Measurements from ENCODE around the gene IL24.

DNA sequence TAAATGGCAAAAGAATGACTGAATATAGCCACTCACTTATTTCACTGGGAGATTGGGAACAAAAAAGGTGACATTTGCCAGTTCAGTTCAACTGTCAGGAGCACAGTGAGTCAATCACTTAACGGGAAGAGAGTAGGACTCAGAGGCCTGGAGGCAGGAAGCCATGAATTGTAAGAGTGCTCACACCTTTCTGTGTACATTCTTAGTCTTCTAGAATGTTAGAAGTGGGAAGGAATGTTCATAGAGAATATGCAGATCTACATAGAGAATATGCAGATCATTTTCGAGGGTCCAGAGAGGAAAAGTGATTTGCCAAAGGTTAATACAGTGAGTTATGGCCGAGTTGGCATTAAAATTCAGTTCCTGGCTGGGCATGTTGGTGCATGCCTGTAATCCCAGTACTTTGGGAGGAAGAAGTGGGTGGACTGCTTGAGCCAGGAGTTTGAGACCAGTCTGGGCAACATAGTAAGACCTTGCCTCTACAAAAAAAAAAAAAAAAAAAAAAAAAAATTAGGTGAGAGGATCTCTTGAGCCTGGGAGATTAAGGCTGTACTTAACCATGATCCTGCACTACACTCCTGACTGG, 23.5 kb upstream of the IL24 start:
- TF ChIP-seq, protein P1, sequence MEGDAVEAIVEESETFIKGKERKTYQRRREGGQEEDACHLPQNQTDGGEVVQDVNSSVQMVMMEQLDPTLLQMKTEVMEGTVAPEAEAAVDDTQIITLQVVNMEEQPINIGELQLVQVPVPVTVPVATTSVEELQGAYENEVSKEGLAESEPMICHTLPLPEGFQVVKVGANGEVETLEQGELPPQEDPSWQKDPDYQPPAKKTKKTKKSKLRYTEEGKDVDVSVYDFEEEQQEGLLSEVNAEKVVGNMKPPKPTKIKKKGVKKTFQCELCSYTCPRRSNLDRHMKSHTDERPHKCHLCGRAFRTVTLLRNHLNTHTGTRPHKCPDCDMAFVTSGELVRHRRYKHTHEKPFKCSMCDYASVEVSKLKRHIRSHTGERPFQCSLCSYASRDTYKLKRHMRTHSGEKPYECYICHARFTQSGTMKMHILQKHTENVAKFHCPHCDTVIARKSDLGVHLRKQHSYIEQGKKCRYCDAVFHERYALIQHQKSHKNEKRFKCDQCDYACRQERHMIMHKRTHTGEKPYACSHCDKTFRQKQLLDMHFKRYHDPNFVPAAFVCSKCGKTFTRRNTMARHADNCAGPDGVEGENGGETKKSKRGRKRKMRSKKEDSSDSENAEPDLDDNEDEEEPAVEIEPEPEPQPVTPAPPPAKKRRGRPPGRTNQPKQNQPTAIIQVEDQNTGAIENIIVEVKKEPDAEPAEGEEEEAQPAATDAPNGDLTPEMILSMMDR (conservative IDR thresholded peaks at IDR 0.05): no peak
- no peak for TF ChIP-seq EZH2 (IDR thresholded peaks at IDR 0.05; ENCODE audit: low read depth)

Data from PC-9 (cell line).